HG03103 (cell line): ENCODE results near the gene FAM13A.
"Not testable (repeated sequence)": the region's sequence is repeated elsewhere in the genome, so short reads cannot be mapped to it uniquely, and the experiment has no call there.

Experiments
- ATAC-seq: cut with Tn5 transposase; IDR thresholded peaks from one replicate; pipeline ENCODE4 v1.9.1; 2021; ENCODE audit warnings: low read depth; ENCODE audit not compliant: unreplicated experiment

Gene FAM13A

DNA sequence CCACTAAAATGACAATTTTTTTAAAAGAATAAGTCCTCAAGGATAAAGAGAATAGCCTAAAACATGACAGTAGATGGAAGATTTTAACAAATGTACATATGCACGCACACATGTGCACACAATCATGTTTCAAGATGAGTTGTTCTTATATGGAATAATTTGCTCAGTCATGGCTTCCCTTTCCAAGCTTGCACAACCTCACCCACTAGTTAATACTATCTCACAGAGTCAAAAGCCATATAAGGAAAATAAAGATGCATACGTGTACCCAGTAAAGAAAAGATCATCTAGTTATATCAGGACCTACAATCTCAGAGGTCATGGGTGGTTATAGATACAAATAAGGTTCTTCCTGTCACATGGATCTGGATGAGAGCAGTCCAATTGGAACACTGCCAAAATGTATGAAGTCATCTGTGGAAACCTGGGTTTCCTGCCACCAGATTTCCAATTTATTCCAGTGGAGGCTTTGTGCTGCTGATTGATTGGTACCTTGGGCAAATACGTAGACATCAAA, 56.1 kb downstream of the FAM13A start:
- no peak for ATAC-seq

DNA sequence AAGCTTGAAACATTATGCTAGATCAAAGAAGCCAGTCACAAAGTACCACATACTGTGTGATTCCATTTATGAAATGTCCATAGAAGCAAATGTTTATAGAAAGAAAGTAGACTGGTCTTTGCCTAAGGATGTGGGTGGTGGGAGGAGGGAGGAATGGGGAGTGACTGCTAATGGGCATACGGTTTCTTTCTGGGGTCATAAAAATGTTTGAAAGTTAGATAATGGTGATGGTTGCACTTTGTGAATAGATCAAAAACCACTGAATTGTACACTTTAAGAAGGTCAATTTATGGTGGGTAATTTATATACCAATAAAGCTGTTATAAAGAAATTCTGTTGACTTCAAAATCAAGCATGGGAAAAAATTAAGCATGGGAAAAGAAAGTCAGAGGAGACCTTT, 56.6 kb downstream of the FAM13A start:
- no peak for ATAC-seq

DNA sequence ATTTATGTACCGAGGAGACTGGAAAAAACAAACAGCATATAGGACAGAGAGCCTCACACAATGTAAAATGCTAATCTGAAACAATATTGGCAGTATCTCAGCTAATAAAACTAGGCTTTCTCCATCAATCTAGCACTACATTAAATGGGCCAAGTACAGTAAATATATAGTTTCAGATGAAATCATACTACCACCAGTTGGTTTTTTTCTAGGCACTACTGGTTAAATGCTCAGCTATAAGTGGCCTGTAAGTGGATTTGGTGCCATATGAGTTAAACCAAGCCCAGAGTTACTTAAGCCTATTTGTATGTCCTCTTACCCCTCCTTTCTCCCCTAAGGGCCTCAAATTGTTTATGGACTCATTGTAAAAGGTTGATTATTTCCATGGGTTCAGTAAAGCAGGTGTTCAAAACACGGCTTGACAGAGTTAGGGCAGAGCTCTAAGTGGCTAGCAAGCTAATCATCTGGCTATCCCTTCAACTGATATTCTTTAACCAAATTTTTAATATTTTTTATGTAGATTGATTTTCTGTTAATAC, 57.5 kb downstream of the FAM13A start:
- no peak for ATAC-seq

DNA sequence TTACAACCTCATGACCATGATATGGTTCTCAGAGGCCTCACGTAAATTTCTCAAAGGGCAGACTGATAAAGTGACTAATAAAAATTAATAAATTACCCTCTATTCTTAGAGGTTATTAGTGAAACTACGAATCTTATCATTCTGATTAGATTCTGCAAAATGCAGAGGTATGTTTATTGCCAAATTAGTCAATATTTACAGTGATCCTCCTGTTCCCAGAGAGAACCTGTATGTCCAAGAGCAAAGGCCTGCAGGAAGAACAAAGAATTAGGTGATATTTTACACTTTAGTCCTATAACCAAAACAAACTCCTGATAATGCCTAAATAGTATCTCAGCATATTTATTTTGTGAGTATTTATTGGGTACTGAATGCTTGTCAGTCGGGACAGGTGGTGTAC, 58.1 kb downstream of the FAM13A start:
- ATAC-seq = no peak

DNA sequence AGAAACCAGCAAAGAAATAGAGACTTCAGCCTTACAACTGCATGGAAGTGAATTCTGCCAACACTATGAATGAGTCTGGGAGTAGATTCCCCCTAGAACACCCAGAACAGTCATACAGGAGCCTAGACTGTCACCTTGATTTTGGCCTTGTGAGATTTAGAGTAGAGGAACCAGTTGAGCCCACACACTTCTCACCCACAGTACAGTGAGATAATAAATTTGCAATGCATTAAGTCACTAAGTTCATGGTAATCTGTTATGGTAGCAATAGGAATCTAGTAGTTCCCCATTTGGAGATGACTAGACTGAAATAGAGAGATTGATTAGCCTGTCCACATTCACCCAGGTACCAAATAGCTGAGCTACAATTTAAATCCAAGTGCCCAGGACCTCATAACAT, 59.0 kb downstream of the FAM13A start:
- no peak for ATAC-seq

DNA sequence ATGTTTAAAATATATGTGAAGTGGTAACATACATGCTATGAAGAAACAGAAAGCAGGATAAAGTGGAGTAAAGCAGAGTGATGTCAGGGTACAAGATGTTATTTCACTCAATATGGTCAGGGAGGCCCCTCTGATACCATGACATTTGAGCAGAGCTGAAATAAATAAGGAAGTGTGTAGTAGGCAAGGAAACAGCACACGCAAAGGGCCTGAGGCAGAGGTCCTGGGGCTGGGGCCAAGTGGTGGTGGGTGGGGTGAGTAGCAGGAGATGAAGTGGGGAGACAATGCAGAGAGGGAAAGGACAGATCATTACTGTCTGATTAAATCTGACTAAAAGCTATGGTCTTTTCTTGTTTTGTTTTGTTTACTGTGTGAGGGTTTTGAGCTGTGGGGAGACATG, 61.1 kb downstream of the FAM13A start:
- ATAC-seq = no peak

DNA sequence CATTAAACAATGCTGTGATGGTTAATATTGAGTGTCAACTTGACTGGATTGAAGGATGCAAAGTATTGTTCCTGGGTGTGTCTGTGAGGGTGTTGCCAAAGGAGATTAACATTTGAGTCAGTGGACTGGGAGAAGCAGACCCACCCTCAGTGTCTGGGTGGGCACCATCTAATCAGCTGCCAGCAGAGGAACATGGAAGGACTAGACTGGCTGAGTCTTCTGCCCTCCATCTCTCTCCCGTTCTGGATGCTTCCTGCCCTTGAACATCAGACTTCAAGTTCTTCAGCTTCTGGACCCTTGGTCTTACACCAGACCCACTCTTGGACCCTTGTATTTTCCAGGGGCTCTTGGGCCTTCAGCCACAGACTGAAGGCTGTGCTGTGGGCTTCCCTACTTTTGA, 61.7 kb downstream of the FAM13A start:
- not testable (repeated sequence) for ATAC-seq

DNA sequence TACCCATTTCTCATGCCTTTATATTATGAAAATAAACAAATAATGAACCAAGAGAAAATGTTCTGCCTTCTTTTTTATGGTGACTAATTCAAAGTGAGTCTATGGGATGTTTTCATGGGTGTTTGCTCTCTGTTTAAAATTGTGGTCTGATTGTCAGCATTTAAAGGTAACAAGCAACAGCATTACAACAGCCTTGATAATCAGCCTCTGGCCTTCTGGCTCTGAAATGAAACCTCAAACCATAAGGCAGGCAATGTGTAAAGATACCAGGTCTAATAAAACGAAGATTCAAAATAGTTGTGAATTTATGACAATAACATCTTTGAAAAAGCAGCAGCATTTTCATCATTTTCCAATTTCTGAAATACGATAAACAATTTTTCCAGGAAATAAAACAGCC, 63.7 kb downstream of the FAM13A start:
- no peak for ATAC-seq

DNA sequence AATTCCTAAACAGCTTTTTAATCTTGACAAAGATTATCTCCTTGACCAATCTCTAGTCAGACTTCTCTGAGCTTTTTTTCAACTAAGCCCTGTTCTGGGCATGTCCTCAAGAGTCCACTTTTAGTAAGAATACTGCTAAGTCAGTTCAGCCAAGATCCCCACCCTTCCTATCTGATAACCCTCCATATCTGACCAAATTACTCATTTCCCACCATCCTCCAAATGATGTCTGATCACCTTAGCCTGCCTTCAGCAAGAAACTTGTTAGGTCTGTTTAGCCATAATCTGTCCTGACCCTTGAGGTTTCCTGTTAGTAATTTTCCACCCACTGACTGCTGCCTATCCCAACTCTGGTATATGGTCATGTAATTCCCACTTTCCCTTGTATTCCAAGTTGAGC, 65.2 kb downstream of the FAM13A start:
- no peak for ATAC-seq

DNA sequence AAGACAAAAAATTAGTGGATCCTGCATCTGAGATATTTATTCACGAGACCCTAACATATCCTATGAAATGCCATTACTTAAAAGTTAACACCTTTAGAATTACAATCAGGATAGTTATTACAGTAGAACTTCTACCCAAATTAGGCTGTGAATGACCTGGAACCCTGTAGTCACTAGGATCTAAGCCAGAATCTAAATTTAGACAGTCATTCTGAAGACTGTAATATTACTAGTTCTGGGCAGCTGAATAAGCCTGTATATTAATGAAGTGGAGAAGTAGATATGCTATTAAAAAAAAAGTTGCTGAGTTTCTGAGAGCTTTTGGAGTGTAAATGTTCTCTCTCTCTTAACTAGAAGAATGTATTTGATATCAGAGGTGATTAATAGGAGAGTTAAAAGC, 67.0 kb downstream of the FAM13A start:
- ATAC-seq = no peak

DNA sequence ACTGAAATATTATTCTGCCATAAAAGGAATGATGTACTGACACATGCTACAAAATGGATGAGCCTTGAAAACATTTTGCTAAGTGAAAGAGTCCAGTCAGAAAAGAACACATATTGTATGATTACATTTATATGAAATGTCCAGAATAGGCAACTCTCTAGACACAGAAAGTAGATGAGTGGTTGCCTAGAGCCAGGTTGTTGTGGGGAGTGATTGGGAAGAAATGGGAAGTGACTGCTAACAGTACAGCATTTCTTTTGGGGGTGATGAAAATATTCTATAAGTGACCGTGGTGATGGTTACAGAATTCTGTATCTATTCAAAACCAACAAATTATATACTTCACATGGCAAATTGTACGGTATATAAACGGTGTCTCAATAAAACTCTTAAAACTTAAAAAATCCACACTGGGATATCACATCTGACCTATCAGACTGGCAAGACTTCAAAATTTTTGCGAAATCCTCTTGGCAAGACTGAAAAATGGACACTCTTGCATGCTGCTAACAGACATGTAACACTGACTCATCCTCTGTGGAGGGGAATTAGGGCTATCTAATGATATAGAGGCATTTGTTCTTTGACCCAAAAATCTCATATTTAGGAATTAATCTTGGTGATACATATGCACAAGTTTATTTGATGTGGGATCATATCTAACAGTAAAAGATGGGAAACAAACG, 71.8 kb downstream of the FAM13A start:
- ATAC-seq = no peak

DNA sequence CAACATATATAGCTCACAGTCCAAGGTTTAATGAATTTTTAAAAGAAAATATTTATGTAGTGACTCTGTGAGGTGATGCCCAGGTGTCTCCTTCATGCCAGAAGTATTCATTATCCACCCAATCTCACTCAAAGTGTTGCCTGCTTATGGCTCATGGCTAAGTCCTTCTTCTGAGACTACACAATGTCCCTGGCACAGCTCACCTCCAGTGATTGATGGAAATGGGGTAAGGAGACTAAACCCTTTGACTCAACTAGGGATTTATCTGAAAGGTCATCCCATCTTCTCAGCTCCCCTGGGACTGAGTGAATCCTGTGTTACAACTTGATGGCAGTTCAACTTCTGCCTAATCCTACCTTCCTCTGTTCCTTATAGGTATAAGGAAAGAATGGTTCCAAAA, 74.2 kb downstream of the FAM13A start:
- ATAC-seq = no peak

DNA sequence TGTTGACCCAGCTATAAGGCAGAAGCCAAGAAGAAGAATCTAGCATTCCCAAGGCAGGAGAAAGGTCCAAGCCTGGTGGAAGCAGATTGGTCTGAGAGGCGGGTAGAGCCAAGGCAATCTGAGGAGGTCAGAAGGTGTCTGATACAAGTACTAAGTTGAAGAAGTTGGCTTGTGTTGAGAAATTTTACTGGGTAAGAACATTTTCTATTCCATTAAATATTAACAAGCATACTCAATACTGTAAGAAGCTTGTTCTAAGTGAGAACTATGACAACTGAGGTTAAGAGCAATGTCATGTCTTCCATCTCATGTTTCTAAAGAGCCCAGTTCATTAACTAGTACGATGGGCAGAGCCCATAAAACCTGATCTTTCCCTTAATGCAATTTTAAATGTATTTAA, 75.0 kb downstream of the FAM13A start:
- ATAC-seq = no peak

DNA sequence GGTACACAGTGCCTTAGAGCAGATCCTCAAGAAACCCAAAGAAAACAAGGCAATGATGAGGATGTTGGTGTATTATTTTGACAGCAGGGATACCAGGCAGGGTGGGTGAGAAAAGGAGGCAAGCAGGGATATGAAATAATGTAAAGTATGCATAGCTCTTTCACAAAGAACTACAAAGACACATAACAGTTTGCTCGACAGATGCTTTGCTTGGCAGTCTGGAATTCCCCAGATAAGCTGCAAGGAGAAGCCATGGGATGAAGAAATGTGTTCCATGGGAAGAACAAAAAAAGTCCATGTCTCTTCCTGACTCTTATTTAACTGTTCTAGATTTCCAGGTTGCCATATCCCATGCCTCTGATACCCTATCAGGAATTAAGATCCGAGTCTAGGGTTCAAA, 75.4 kb downstream of the FAM13A start:
- ATAC-seq = no peak

DNA sequence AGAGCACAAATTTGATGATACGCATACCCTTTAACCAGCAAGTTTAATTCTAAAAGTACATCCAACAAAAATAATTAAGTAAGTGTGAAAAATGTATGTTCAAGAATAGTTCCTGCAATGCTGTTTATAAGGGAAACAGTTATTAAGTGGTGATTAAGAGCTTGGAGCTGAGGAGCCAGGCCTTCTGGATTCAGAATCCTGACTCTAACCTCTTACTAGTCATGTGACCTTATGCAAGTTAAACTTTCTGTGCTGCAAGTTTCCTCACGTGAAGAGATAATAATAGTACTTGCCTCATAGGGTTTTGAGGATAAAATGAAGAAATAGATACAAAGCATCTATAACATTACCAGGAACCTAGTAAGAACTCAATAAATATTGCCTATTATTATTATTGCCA, 77.7 kb downstream of the FAM13A start:
- no peak for ATAC-seq

DNA sequence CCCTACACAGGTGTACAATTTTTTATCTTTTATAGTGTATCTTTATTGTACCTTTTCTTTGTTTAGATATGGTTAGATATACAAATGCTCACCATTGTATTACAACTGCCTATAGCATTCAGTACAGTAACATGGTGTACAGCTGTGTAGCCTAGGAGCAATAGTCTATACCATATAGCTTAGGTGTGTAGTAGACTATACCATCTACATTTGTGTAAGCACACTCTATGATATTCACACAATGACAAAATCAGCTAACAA, 80.3 kb downstream of the FAM13A start:
- no peak for ATAC-seq

DNA sequence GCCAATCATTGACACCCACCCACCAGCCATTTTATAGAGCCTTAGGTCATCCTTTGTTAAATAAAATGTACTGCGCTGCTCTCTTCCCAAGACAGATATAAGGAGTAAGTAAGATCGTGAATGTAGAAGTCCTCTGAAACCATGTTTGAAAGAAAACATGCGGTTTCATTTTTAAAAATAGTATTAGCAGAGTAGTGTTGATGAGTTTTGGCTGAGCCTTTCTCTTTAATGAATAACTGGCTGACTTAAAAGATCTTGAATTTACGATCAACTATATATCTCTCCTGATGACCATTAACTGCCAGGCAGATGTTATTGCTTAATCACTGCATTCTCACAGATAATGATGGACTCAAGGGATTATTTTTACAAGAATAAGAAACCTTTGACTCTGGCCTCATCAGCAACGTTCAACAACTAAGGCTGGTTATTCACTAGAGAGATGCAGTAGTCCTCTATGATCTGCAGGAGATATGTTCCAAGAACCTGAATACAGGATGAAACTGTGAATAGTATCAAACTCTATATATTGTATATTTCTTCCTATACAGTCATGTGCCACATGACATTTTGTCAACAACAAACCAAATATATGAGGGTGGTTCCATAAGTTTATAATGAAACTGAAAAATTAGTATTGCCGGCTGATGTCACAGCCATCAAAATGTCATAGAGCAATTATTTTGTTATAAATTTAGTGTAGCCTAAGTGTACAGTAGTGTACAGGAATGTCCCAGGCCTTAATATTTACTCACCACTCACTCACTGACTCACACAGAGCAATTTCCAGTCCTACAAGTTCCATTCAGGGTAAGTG, 80.8 kb downstream of the FAM13A start:
- no peak for ATAC-seq

DNA sequence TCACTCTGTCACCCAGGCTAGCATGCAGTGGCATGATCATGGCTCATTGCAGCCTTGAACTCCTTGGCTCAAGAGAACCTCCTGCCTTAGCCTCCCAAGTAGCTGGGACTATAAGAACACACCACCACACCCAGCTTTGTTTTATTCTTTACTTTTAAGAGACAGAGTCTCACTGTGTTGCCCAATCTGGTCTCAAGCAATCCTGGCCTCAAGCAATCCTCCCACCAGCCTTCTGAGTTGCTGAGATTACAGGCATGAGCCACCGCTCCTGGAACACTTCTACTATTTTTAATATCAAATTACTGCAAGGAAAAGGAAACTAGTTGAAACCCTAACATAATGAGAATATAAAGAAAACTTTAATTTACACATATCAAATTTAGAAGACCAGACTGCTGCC, 85.4 kb downstream of the FAM13A start:
- ATAC-seq = no peak

DNA sequence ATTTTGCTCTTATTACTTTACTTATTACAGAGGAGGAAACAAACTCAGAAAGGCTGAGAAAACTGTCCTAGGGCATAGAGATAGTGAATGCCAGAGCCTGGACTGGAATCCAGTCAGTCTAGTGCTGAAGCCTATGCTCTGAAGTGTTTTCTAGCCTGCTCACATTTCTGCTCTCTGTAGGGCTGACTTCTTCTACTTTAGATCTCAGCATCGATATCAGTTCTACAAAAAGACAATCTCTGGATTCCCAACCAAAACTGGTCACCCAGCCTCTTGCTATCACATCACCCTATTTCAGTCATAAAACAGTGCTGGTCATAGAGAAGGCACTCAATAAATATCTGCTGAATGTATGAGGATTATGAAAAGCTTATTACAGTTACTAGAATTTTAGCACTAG, 87.2 kb downstream of the FAM13A start:
- ATAC-seq = no peak

DNA sequence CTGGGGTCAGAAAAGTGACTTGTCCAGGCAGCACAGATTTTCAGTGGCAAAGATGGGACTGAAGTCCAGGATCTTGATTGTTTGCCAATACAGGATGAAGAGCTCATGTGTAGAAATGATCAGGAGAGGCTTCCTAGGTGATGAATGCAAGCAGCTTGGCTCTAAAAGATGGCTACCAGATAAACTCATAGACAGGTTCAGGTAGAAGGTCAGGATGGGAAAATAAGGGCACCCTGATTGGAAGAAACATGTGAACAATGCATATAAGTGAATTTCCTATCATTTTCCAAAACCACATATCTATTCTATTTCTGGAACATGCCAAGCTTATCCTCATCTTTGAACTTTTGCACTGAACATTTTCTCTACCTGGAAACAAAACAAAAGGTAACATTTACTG, 87.7 kb downstream of the FAM13A start:
- ATAC-seq = no peak

DNA sequence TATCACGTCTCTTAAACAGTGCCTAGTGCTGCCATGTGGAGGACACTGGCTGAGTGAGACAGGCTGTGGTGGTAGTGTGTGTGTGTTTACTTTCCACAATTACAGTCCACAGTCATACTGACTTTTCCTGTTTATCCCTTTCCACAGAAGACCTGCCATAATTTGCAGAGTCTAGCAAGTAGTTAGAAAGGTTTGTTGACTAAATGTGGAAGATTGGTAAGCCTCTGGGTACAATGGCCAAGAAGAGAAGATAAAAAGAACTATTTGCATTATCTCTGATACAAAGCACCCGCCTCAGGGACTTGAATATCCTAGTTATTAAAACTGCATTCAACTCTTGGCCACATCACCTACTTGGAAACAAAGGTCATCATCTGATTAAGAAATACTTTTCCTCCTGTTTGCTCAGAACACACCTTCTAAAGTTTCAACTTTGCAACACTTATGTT, 89.1 kb downstream of the FAM13A start:
- ATAC-seq = no peak

DNA sequence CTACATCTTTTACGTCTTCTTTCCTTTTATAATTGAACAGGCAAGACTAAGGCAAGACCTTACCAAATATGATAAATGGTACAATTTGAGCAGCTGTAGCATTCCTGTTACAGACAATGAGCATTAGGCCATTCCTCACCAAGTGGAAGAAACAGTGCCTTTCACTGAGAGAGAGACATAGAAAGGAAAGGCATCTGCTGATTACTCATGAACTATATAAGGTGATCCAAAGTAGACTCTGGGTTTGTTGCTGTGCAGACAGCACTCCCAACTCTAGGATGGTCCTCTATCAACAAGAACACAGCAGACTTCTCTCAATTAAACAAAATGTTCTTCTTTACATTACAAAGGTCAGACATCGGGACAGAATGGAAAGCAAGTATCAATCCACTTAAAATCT, 91.9 kb downstream of the FAM13A start:
- no peak for ATAC-seq
